K562 (cell line): ENCODE measurements around the gene IL18RAP. TPM values are rescaled to one million over a fixed set of nuclear protein-coding genes. Genes with fewer than 3 reads are reported as not detected.

ENCODE experiments used
- ATAC-seq: fragments of 200-7000 bp; cut with Tn5 transposase; 3 replicates; pipeline ENCODE4 v1.9.1; 2020; ENCODE audit warnings: moderate library complexity
- BruUV-seq: library from RNA; stranded (reverse); fragments of 400-500 nt; replicated peaks from 2 replicates; lab custom pipeline; 2021; lab: Mats Ljungman, UMichigan
- CTCF ChIA-PET: fragments of 300-600 bp; formaldehyde crosslinking; extraction: SDS; loops from one replicate; lab custom pipeline; 2021; ENCODE audit warnings: low intra/inter-chr PET ratio; lab: Yijun Ruan, JAX
- POLR2A ChIA-PET: fragments of 300-600, 350-650 bp; sonication (Branson Sonifier 250); formaldehyde crosslinking; extraction: SDS; loops from one replicate; lab custom pipeline; 2021; ENCODE audit warnings: antibody characterized with exemption, inconsistent platforms; lab: Yijun Ruan, JAX
- DNase-seq, 4 experiments: peaks; one replicate each; pipeline versions ENCODE4 v3.0.0 to v3.0.0-alpha.2; 2011 to 2018; ENCODE audit warnings: low spot score in 3 of 4, mixed read lengths in 3 of 4; ENCODE audit errors: extremely low read depth in 1 of 4
- FAIRE-seq: peaks from 2 replicates; lab custom pipeline; 2011; peaks lifted over from hg19 to GRCh38; lab: Jason Lieb, UNC
- H2AFZ ChIP-seq: 2 replicates; pipeline ENCODE4 v1.6.0; 2011; ENCODE audit warnings: low read depth, low read length, control low read depth, inconsistent platforms
- H3K27ac ChIP-seq: fragments of 200-600 bp; 3 replicates; pipeline ENCODE4 v1.8.0; 2011; ENCODE audit warnings: low read depth, mild to moderate bottlenecking, control low read depth, inconsistent platforms, low read length, moderate library complexity, mixed read lengths; ENCODE audit errors: extremely low read depth
- H3K27me3 ChIP-seq, 2 experiments: fragments of 300-600 bp in 1 of 2; 2 replicates in 1 of 2; 3 replicates in 1 of 2; pipeline versions ENCODE4 v1.6.0 to v1.8.0; 2011; ENCODE audit warnings: inconsistent platforms in 2 of 2, low read length in 2 of 2, mild to moderate bottlenecking in 1 of 2, mixed read lengths in 1 of 2, moderate library complexity in 1 of 2; ENCODE audit not compliant: control insufficient read depth in 2 of 2, insufficient read depth in 2 of 2
- H3K36me3 ChIP-seq: fragments of 300-600 bp; 3 replicates; pipeline ENCODE4 v1.8.0; 2011; ENCODE audit warnings: mild to moderate bottlenecking, low read length, inconsistent platforms; ENCODE audit not compliant: control insufficient read depth, insufficient read depth
- H3K4me1 ChIP-seq, 2 experiments: fragments of 200-600 bp in 1 of 2; replicated peaks in 1 of 2; 2 replicates in 1 of 2; 3 replicates in 1 of 2; pipeline versions ENCODE4 v1.5.1 to v1.8.0; 2011; ENCODE audit warnings: inconsistent platforms in 2 of 2, low read length in 2 of 2, mild to moderate bottlenecking in 1 of 2, mixed read lengths in 1 of 2, moderate library complexity in 1 of 2; ENCODE audit not compliant: control insufficient read depth in 2 of 2, insufficient read depth in 2 of 2
- H3K4me2 ChIP-seq: 2 replicates; pipeline ENCODE4 v1.6.1; 2011; ENCODE audit warnings: low read length, control low read depth, inconsistent platforms, mixed read lengths; ENCODE audit not compliant: insufficient read depth
- H3K4me3 ChIP-seq: fragments of 200-600 bp; sonication (generic), shearing (Covaris generic); 2 replicates; pipeline ENCODE4 v1.5.1; 2016; ENCODE audit warnings: control low read depth, inconsistent platforms
- H3K79me2 ChIP-seq: fragments of 200-600 bp; 3 replicates; pipeline ENCODE4 v1.8.0; 2011; ENCODE audit warnings: low read length, inconsistent platforms; ENCODE audit not compliant: control insufficient read depth, insufficient read depth
- H3K9ac ChIP-seq, 2 experiments: 2 replicates each; pipeline versions ENCODE4 v1.6.0 to v1.6.1; 2011; ENCODE audit warnings: low read depth in 2 of 2, low read length in 2 of 2, control low read depth in 1 of 2, inconsistent platforms in 1 of 2, mild to moderate bottlenecking in 1 of 2, mixed read lengths in 1 of 2; ENCODE audit not compliant: insufficient read depth in 1 of 2
- H3K9me1 ChIP-seq: one replicate; pipeline ENCODE4 v1.6.0; 2011; ENCODE audit warnings: inconsistent platforms, mild to moderate bottlenecking, low read length, moderate library complexity; ENCODE audit not compliant: control insufficient read depth, insufficient read depth
- H3K9me3 ChIP-seq: replicated peaks from 2 replicates; pipeline ENCODE4 v1.5.1; 2011; ENCODE audit warnings: low read depth, low read length, inconsistent platforms; ENCODE audit not compliant: control insufficient read depth, insufficient read depth
- H4K20me1 ChIP-seq: replicated peaks from 2 replicates; pipeline ENCODE4 v1.6.1; 2011; ENCODE audit warnings: low read length, inconsistent platforms, mixed read lengths; ENCODE audit not compliant: control insufficient read depth, insufficient read depth
- FOS ChIP-seq: IDR thresholded peaks from 3 replicates; pipeline ENCODE4 v1.6.1; 2011; ENCODE audit not compliant: insufficient read length; ENCODE audit errors: extremely low read depth
- HCFC1 ChIP-seq: IDR thresholded peaks from 2 replicates; pipeline ENCODE4 v1.6.1; 2012; ENCODE audit warnings: low read depth, low read length, improper control_type of control experiment
- ZNF212 ChIP-seq: fragments of 450-650 bp; formaldehyde crosslinking; IDR thresholded peaks from 2 replicates; pipeline ENCODE4 v1.4.0; 2020; ENCODE audit warnings: mild to moderate bottlenecking
- ZNF518B ChIP-seq: fragments of 250-450 bp; sonication (Bioruptor Pico); IDR thresholded peaks from 2 replicates; pipeline ENCODE4 v1.5.0; 2021; ENCODE audit warnings: mild to moderate bottlenecking, moderate library complexity
- ZNF583 ChIP-seq: fragments of 250-450 bp; sonication (Bioruptor Pico); IDR thresholded peaks from 2 replicates; pipeline ENCODE4 v1.4.0; 2020
- ZNF79 ChIP-seq: fragments of 250-450 bp; sonication (Bioruptor Pico); IDR thresholded peaks from 2 replicates; pipeline ENCODE4 v1.4.0; 2020; ENCODE audit warnings: low read depth, mild to moderate bottlenecking, moderate library complexity
- WGBS: fragments of 100-300 bp; shearing (Covaris generic); methylation state at CpG from one replicate; pipeline ENCODE4 v1.1.6; 2016; ENCODE audit warnings: low coverage, mixed read lengths; ENCODE audit not compliant: insufficient coverage; ENCODE audit errors: missing lambda C conversion rate; 5-methylcytosine and 5-hydroxymethylcytosine counted together
- in situ Hi-C: fragments of 300-500 bp; cut with MboI; formaldehyde crosslinking; loops from 4 replicates; pipeline ENCODE4 v1.15.0; 2018; ENCODE audit warnings: inconsistent platforms, mixed read lengths
- intact Hi-C: fragments of 100-400 bp; cut with micrococcal nuclease; formaldehyde crosslinking; loops from 2 replicates; pipeline ENCODE4 v1.14.2; 2022
- polyA plus RNA-seq, 8 experiments: library from polyadenylated mRNA; depleted of rRNA in 4 of 8; stranded (reverse) in 5 of 8; unstranded in 3 of 8; fragments of >200 nt; fragmentation: Nextera tagmentation in 2 of 8; fragmentation: Illumina TruSeq in 1 of 8; extraction: Ambion mirVana in 2 of 8; extraction: Trizol in 1 of 8; gene quantifications; 2 replicates each; pipeline versions ENCODE4 v1.2.1 to v1.2.3, GENCODE V29; 2011 to 2014; ENCODE audit warnings: inconsistent platforms in 1 of 8, missing spikeins in 1 of 8
- total RNA-seq, 7 experiments: library from RNA; depleted of rRNA in 6 of 7; stranded (reverse); fragments of >200 nt in 6 of 7; fragmentation: Illumina TruSeq in 2 of 7; extraction: Trizol in 2 of 7; gene quantifications; 2 replicates each; pipeline versions ENCODE4 v1.2.1 to v1.2.3, GENCODE V29; 2011 to 2021; ENCODE audit warnings: low replicate concordance in 1 of 7
- TF ChIP-seq, protein P1 (sequence below), 2 experiments: IDR thresholded peaks; 2 replicates each; pipeline ENCODE4 v1.6.1; 2011; ENCODE audit warnings: borderline replicate concordance in 1 of 2, control low read depth in 1 of 2, low read depth in 1 of 2, low read length in 1 of 2, mild to moderate bottlenecking in 1 of 2, mixed read lengths in 1 of 2, moderate library complexity in 1 of 2; ENCODE audit not compliant: insufficient read depth in 1 of 2, insufficient read length in 1 of 2, poor library complexity in 1 of 2, severe bottlenecking in 1 of 2; ENCODE audit errors: extremely low read depth in 1 of 2

IL18RAP gene
- total and polyA plus RNA-seq, 9 of the 15 experiments (the other 6 are each of a cell fraction or from before 2014, with no cell fraction given): 1.1 to 20.5 (median 5.8) TPM

DNA sequence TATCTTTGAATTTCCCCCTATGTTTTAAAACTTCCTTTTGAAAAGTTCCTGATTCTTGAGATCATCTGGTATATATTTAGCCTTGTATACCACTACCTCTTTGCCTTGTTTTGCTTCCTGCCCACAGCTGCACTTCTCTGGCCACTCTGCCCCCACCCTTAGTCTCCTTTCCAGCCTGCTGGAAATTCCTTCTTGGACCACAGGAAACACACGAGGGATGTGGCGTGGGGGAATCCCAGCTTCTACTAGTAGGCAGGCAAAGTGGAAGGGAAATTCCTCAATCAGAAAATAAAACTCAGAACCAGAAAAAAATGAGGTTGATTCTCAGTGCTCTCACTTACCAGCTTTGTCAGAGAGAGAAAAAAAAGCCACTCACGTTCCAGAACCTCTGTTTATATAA lies 13.4 kb downstream of the IL18RAP start:
- POLR2A ChIA-PET: no interaction called here
- no peaks in the 10 kb centered on the region for H3K9me1 ChIP-seq
- TF ChIP-seq ZNF518B (no peak), ZNF212 (CRISPR knock-in tag) (no peak), FOS (no peak), ZNF79 (no peak), HCFC1 (no peak), ZNF583 (CRISPR knock-in tag) (no peak)
- TF ChIP-seq, protein P1, sequence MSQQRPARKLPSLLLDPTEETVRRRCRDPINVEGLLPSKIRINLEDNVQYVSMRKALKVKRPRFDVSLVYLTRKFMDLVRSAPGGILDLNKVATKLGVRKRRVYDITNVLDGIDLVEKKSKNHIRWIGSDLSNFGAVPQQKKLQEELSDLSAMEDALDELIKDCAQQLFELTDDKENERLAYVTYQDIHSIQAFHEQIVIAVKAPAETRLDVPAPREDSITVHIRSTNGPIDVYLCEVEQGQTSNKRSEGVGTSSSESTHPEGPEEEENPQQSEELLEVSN (IDR thresholded peaks at IDR 0.05; ENCODE audit: borderline replicate concordance in 1 of 2, extremely low read depth in 1 of 2, insufficient read depth in 1 of 2, insufficient read length in 1 of 2, low read depth in 1 of 2, low read length in 1 of 2, poor library complexity in 1 of 2, severe bottlenecking in 1 of 2): no peak
- TF ChIP-seq, all 486 proteins: peak for 0
- no peak overlapping the region for H3K27ac ChIP-seq
- in situ Hi-C loops (no loop called here), intact Hi-C loops (no loop called here)
- H3K9me3 ChIP-seq: no peaks in the 10 kb centered on the region
- no peak overlapping the region for H3K9ac ChIP-seq
- CTCF ChIA-PET: no interaction called here
- no peaks in the 10 kb centered on the region for H3K36me3 ChIP-seq
- FAIRE-seq (no peak), DNase-seq (no peak), ATAC-seq (no peak)
- H3K4me1 ChIP-seq: peaks cover 13 to 26% of the 10 kb centered on the region in 2 experiments; a peak in 4 of 5 replicates
- no peaks in the 10 kb centered on the region for H4K20me1 ChIP-seq
- H2AFZ ChIP-seq: no peak overlapping the region
- no peaks in the 10 kb centered on the region for H3K79me2 ChIP-seq
- BruUV-seq: no TSS peak
- no peak overlapping the region for H3K4me2 ChIP-seq
- no peak overlapping the region for H3K4me3 ChIP-seq
- H3K27me3 ChIP-seq: no peaks in the 10 kb centered on the region
- 29% methylated on average over 3 of the region's 3 CpGs for WGBS
